Measurements from ENCODE around the gene DOCK6. TPM values are rescaled to one million over a fixed set of nuclear protein-coding genes. Genes with fewer than 3 reads are reported as not detected.

The DOCK6 gene
- total and polyA plus RNA-seq, 2 of the 13 experiments (the other 11 are each of a cell fraction or from before 2014, with no cell fraction given) = 5.4 to 38.1 TPM

- TF ChIP-seq AHDC1 (CRISPR knock-in tag; IDR thresholded peaks at IDR 0.05; ENCODE audit: borderline replicate concordance) = no peak
- no peak for TF ChIP-seq ZNF597 (CRISPR knock-in tag; IDR thresholded peaks at IDR 0.05)
- TF ChIP-seq EZH2 (conservative IDR thresholded peaks at IDR 0.05; ENCODE audit: low read depth, low read length) = no peak
- no peak for TF ChIP-seq CREB3 (CRISPR knock-in tag; IDR thresholded peaks at IDR 0.05)
- TF ChIP-seq IRF1 (CRISPR knock-in tag; IDR thresholded peaks at IDR 0.05; ENCODE audit: low read depth) = no peak
- TF ChIP-seq KAT2B (IDR thresholded peaks at IDR 0.05; ENCODE audit: borderline replicate concordance, low read depth, low read length) = no peak
- TF ChIP-seq KDM4B (CRISPR knock-in tag; IDR thresholded peaks at IDR 0.05) = no peak
- peak; percentile 79; the same call in 1 of the 2 replicates for TF ChIP-seq POGK (CRISPR knock-in tag; conservative IDR thresholded peaks at IDR 0.05)
- TF ChIP-seq NFIB (CRISPR knock-in tag; IDR thresholded peaks at IDR 0.05; ENCODE audit: borderline replicate concordance) = no peak
- TF ChIP-seq SATB2 (CRISPR knock-in tag; IDR thresholded peaks at IDR 0.05) = no peak
- peak; percentile 60; the same call in 1 of the 2 replicates for TF ChIP-seq YEATS2 (CRISPR knock-in tag; IDR thresholded peaks at IDR 0.05; ENCODE audit: borderline replicate concordance)
- no peak for TF ChIP-seq FOXO1 (CRISPR knock-in tag; IDR thresholded peaks at IDR 0.05)
- TF ChIP-seq BRF2 (CRISPR knock-in tag; IDR thresholded peaks at IDR 0.05) = no peak
- no peak for TF ChIP-seq RFXANK (CRISPR knock-in tag; IDR thresholded peaks at IDR 0.05)
- peak in 1 of 2 experiments; percentile 74; a peak in 1 of 4 replicates for TF ChIP-seq KLF16 (CRISPR knock-in tag; IDR thresholded peaks at IDR 0.05)
- no peak for TF ChIP-seq SALL2 (CRISPR knock-in tag; IDR thresholded peaks at IDR 0.05)
- no peak; the same call in 1 of the 2 replicates for TF ChIP-seq ZNF792 (CRISPR knock-in tag; IDR thresholded peaks at IDR 0.05)
These were observed 106.8 kb downstream of the DOCK6 start, which contains the start of gene SPC24 (continued) for GRCh38 chr19:11155373-11156120.

All from HepG2 (cell line).